Transverse colon (tissue), 4 donors: ENCODE measurements around the gene FOS. TPM values are rescaled to one million over a fixed set of nuclear protein-coding genes. Genes with fewer than 3 reads are reported as not detected.

Experiments used
- DNase-seq: peaks from one replicate; pipeline ENCODE4 v3.0.0-alpha.2; 2019
- H3K27ac ChIP-seq, 4 donors: fragments of 200-600 bp; sonication (generic); 2 replicates each; pipeline ENCODE4 v1.5.1; 2016 to 2018; ENCODE audit warnings: inconsistent platforms in 4 of 4
- H3K27me3 ChIP-seq: fragments of 200-600 bp; sonication (generic); 2 replicates; pipeline ENCODE4 v1.5.1; 2017; ENCODE audit warnings: inconsistent platforms
- H3K36me3 ChIP-seq, 4 donors: fragments of 200-600 bp; sonication (generic); 2 replicates each; pipeline ENCODE4 v1.5.1; 2017 to 2019; ENCODE audit warnings: inconsistent platforms in 4 of 4
- H3K4me1 ChIP-seq, 4 donors: fragments of 200-600 bp; sonication (generic); 2 replicates each; pipeline ENCODE4 v1.5.1; 2017 to 2020; ENCODE audit warnings: inconsistent platforms in 4 of 4
- H3K4me3 ChIP-seq, 4 donors: fragments of 200-600 bp; sonication (generic); 1 replicate in 1 of 4; 2 replicates in 3 of 4; pipeline versions ENCODE4 v1.5.1 to v1.6.1; 2017 to 2019; ENCODE audit warnings: inconsistent platforms in 4 of 4
- H3K9me3 ChIP-seq, 2 donors: fragments of 200-600 bp; sonication (generic); 2 replicates each; pipeline ENCODE4 v1.5.1; 2017 to 2019; ENCODE audit warnings: inconsistent platforms in 2 of 2
- CTCF ChIP-seq, 5 experiments: fragments of 200-600 bp in 3 of 5; fragments of 450-650 bp in 2 of 5; sonication (generic) in 3 of 5; IDR thresholded peaks; 1 replicate in 2 of 5; 2 replicates in 3 of 5; pipeline ENCODE4 v1.5.1; 2016 to 2017; ENCODE audit warnings: antibody characterized with exemption in 5 of 5, inconsistent platforms in 3 of 5, mild to moderate bottlenecking in 2 of 5, moderate library complexity in 1 of 5
- EP300 ChIP-seq: sonication (generic); formaldehyde crosslinking; IDR thresholded peaks from one replicate; pipeline ENCODE4 v1.6.1; 2017; ENCODE audit warnings: antibody characterized with exemption, low read depth
- POLR2A ChIP-seq: fragments of 450-650 bp; IDR thresholded peaks from one replicate; pipeline ENCODE4 v1.6.1; 2016; ENCODE audit warnings: antibody characterized with exemption, mild to moderate bottlenecking, moderate library complexity
- POLR2AphosphoS5 ChIP-seq, 3 donors: sonication (generic); formaldehyde crosslinking; IDR thresholded peaks; one replicate each; pipeline ENCODE4 v1.6.1; 2016; ENCODE audit warnings: antibody characterized with exemption in 3 of 3
- WGBS, 2 donors: methylation state at CpG; one replicate each; pipeline ENCODE4 v1.1.5; 2018; ENCODE audit warnings: low coverage in 1 of 2; 5-methylcytosine and 5-hydroxymethylcytosine counted together
- in situ Hi-C, 4 donors: fragments of 200-750 bp; cut with MboI; loops; one replicate each; pipeline versions ENCODE4 v1.15.0 to v1.15.1; 2017; ENCODE audit warnings: low sequenced_read_pairs in 3 of 4, low pct_ligation_motif_present in 1 of 4, low pct_unique_long_range_greater_than_20kb in 1 of 4
- intact Hi-C: fragments of 100-400 bp; cut with DNase I; formaldehyde crosslinking; loops from one replicate; pipeline ENCODE4 v1.15.1; 2023; ENCODE audit warnings: low total_unique reads
- total RNA-seq, 4 donors: library from RNA; depleted of rRNA; stranded (reverse); fragments of >200 nt; gene quantifications; one replicate each; pipeline ENCODE4 v1.1.0, GENCODE V29; 2016

FOS gene
- total RNA-seq, 4 donors from 2014 or later = 345 to 1,356 (median 884) TPM

GRCh38 chr14:75254381-75254822 lies 24.2 kb upstream of the FOS start:
- in situ Hi-C loops = no loop called here
- Histone ChIP-seq H3K27me3 (no peaks in the 10 kb centered on the region), H3K36me3 (no peaks in the 10 kb centered on the region), H3K4me1 (peaks cover 12 to 59% (median 44%) of the 10 kb centered on the region in 4 donors), H3K9me3 (no peaks in the 10 kb centered on the region), H3K4me3 (no peak overlapping the region), H3K27ac (peak overlapping the region; percentile 85 to 96 (median 88))
- peak; percentile 38 to 89 (median 88) for TF ChIP-seq POLR2AphosphoS5 (IDR thresholded peaks at IDR 0.05)
- TF ChIP-seq POLR2A = peak; percentile 79
- TF ChIP-seq EP300 = peak; percentile 96
- TF ChIP-seq CTCF (IDR thresholded peaks at IDR 0.05) = no peak
- intact Hi-C loops = no loop called here
- peak; percentile 90 for DNase-seq
- 71% methylated on average over 6 of the region's 6 CpGs; no CpG with 5 or more reads in 1 of the 2 donors for WGBS, 2 donors

- Histone ChIP-seq H3K4me3 (peak overlapping the region in 1 of 4 donors; percentile 1), H3K4me1 (peaks cover 12 to 66% (median 50%) of the 10 kb centered on the region in 4 donors), H3K27ac (peak overlapping the region; percentile 81 to 96 (median 88)), H3K27me3 (no peaks in the 10 kb centered on the region), H3K9me3 (no peaks in the 10 kb centered on the region), H3K36me3 (no peaks in the 10 kb centered on the region)
- 37 to 51% methylated on average over 4 to 7 of the region's 7 CpGs for WGBS, 2 donors
- intact Hi-C loops = no loop called here
- in situ Hi-C loops = no loop called here
- DNase-seq = peak; percentile 59
- TF ChIP-seq CTCF (IDR thresholded peaks at IDR 0.05) (no peak), EP300 (no peak), POLR2AphosphoS5 (IDR thresholded peaks at IDR 0.05) (peak in 1 of 3 donors; percentile 12), POLR2A (peak; percentile 54)
These were observed 23.6 kb upstream of the FOS start for GRCh38 chr14:75254901-75255584.

- Histone ChIP-seq H3K4me1 (peaks cover 12 to 47% (median 43%) of the 10 kb centered on the region in 4 donors), H3K27ac (peak overlapping the region; percentile 89 to 96 (median 94)), H3K36me3 (no peaks in the 10 kb centered on the region), H3K9me3 (no peaks in the 10 kb centered on the region), H3K4me3 (peak overlapping the region; percentile 13 to 46 (median 28)), H3K27me3 (no peaks in the 10 kb centered on the region)
- TF ChIP-seq CTCF (IDR thresholded peaks at IDR 0.05) (no peak), EP300 (no peak), POLR2AphosphoS5 (IDR thresholded peaks at IDR 0.05) (peak in 2 of 3 donors; percentile 29 to 30), POLR2A (no peak)
- in situ Hi-C loops (no loop called here), intact Hi-C loops (no loop called here)
- 15 to 39% methylated on average over 4 to 12 of the region's 12 CpGs for WGBS, 2 donors
- peak; percentile 61 for DNase-seq
These were observed 20.4 kb upstream of the FOS start for GRCh38 chr14:75258079-75258802.

- Histone ChIP-seq H3K4me3 (peak overlapping the region; percentile 25 to 46 (median 32)), H3K9me3 (no peaks in the 10 kb centered on the region), H3K4me1 (peaks cover 12 to 44% (median 39%) of the 10 kb centered on the region in 4 donors), H3K36me3 (no peaks in the 10 kb centered on the region), H3K27ac (peak overlapping the region; percentile 89 to 96 (median 94)), H3K27me3 (no peaks in the 10 kb centered on the region)
- 0 to 1% methylated on average over 3 to 40 of the region's 40 CpGs for WGBS, 2 donors
- in situ Hi-C loops = no loop called here
- TF ChIP-seq POLR2A = peak; percentile 84
- peak; percentile 77 to 94 (median 86) for TF ChIP-seq POLR2AphosphoS5 (IDR thresholded peaks at IDR 0.05)
- peak; percentile 96 for TF ChIP-seq EP300
- TF ChIP-seq CTCF (IDR thresholded peaks at IDR 0.05) = no peak
- intact Hi-C loops = no loop called here
- DNase-seq = peak; percentile 100
These were observed 19.7 kb upstream of the FOS start for GRCh38 chr14:75258803-75259509.
